ENCODE data around the gene TTLL8. TPM values are rescaled to one million over a fixed set of nuclear protein-coding genes. Genes with fewer than 3 reads are reported as not detected.

TTLL8 gene
- total and polyA plus RNA-seq, 4 donors: not detected

GRCh38 chr22:50080077-50080465 is 22.0 kb upstream of the TTLL8 start:
- Histone ChIP-seq H3K9me3 (ENCODE audit: control insufficient read depth in 4 of 4, low read length in 3 of 4) (no peaks in the 10 kb centered on the region), H3K4me1 (ENCODE audit: control insufficient read depth in 4 of 4, insufficient read depth in 4 of 4, low read length in 3 of 4) (no peaks in the 10 kb centered on the region), H3K9ac (ENCODE audit: low read depth in 1 of 2, low read length in 2 of 2) (no peak overlapping the region), H3K4me3 (ENCODE audit: low read depth in 1 of 3, low read length in 3 of 3) (no peak overlapping the region), H3K27ac (ENCODE audit: low read depth in 1 of 2, low read length in 2 of 2) (no peak overlapping the region), H3K27me3 (ENCODE audit: control insufficient read depth in 4 of 4, insufficient read depth in 4 of 4, low read length in 3 of 4) (peaks cover 0 to 2% (median 0%) of the 10 kb centered on the region in 4 donors), H3K36me3 (ENCODE audit: control insufficient read depth in 4 of 4, insufficient read depth in 3 of 4, low read depth in 1 of 4, low read length in 3 of 4) (no peaks in the 10 kb centered on the region)
- DNase-seq (ENCODE audit: low spot score): no peak
- 86% methylated on average over 13 of the region's 13 CpGs for WGBS
- TF ChIP-seq HNF4G (IDR thresholded peaks at IDR 0.05) (no peak), MAX (IDR thresholded peaks at IDR 0.05) (no peak)

- TF ChIP-seq NR2F2 (IDR thresholded peaks at IDR 0.05) (no peak), HNF4A (conservative IDR thresholded peaks at IDR 0.05) (no peak), RXRA (IDR thresholded peaks at IDR 0.05) (no peak), TAF1 (conservative IDR thresholded peaks at IDR 0.05) (no peak), ATF3 (IDR thresholded peaks at IDR 0.05) (no peak), EGR1 (IDR thresholded peaks at IDR 0.05; ENCODE audit: low read depth in 2 of 2) (no peak)
- Histone ChIP-seq H3K9ac (ENCODE audit: low read depth in 1 of 2, low read length in 2 of 2) (no peak overlapping the region), H3K9me3 (ENCODE audit: control insufficient read depth in 4 of 4, low read length in 3 of 4) (no peaks in the 10 kb centered on the region), H3K27ac (ENCODE audit: low read depth in 1 of 2, low read length in 2 of 2) (no peak overlapping the region), H3K36me3 (ENCODE audit: control insufficient read depth in 4 of 4, insufficient read depth in 3 of 4, low read depth in 1 of 4, low read length in 3 of 4) (no peaks in the 10 kb centered on the region), H3K27me3 (ENCODE audit: control insufficient read depth in 4 of 4, insufficient read depth in 4 of 4, low read length in 3 of 4) (peaks cover 0 to 2% (median 0%) of the 10 kb centered on the region in 4 donors), H3K4me3 (ENCODE audit: low read depth in 1 of 3, low read length in 3 of 3) (no peak overlapping the region), H3K4me1 (ENCODE audit: control insufficient read depth in 4 of 4, insufficient read depth in 4 of 4, low read length in 3 of 4) (no peaks in the 10 kb centered on the region)
- 81% methylated on average over 9 of the region's 9 CpGs for WGBS
- no peak for DNase-seq (ENCODE audit: low spot score)
Measured at GRCh38 chr22:50078761-50079160, 20.7 kb upstream of the TTLL8 start.

GRCh38 chr22:50078246-50078645 is 20.1 kb upstream of the TTLL8 start:
- Histone ChIP-seq H3K27me3 (ENCODE audit: control insufficient read depth in 4 of 4, insufficient read depth in 4 of 4, low read length in 3 of 4) (peaks cover 0 to 2% (median 0%) of the 10 kb centered on the region in 4 donors), H3K36me3 (ENCODE audit: control insufficient read depth in 4 of 4, insufficient read depth in 3 of 4, low read depth in 1 of 4, low read length in 3 of 4) (no peaks in the 10 kb centered on the region), H3K4me3 (ENCODE audit: low read depth in 1 of 3, low read length in 3 of 3) (no peak overlapping the region), H3K9ac (ENCODE audit: low read depth in 1 of 2, low read length in 2 of 2) (no peak overlapping the region), H3K27ac (ENCODE audit: low read depth in 1 of 2, low read length in 2 of 2) (no peak overlapping the region), H3K4me1 (ENCODE audit: control insufficient read depth in 4 of 4, insufficient read depth in 4 of 4, low read length in 3 of 4) (no peaks in the 10 kb centered on the region), H3K9me3 (ENCODE audit: control insufficient read depth in 4 of 4, low read length in 3 of 4) (no peaks in the 10 kb centered on the region)
- no peak for TF ChIP-seq HNF4A (conservative IDR thresholded peaks at IDR 0.05)
- no peak for TF ChIP-seq ZBTB33 (IDR thresholded peaks at IDR 0.05)
- no peak for TF ChIP-seq FOXA2 (IDR thresholded peaks at IDR 0.05)
- no peak for TF ChIP-seq TAF1 (conservative IDR thresholded peaks at IDR 0.05)
- no peak for TF ChIP-seq EGR1 (IDR thresholded peaks at IDR 0.05; ENCODE audit: low read depth in 2 of 2)
- no peak for TF ChIP-seq RAD21 (IDR thresholded peaks at IDR 0.05)
- no peak for TF ChIP-seq RXRA (IDR thresholded peaks at IDR 0.05)
- TF ChIP-seq GABPA (IDR thresholded peaks at IDR 0.05 in 1 of 2, conservative IDR thresholded peaks at IDR 0.05 in 1 of 2): no peak
- no peak for TF ChIP-seq REST (IDR thresholded peaks at IDR 0.05)
- TF ChIP-seq NR2F2 (IDR thresholded peaks at IDR 0.05): no peak
- TF ChIP-seq SP1 (IDR thresholded peaks at IDR 0.05): no peak
- TF ChIP-seq YY1 (IDR thresholded peaks at IDR 0.05): no peak
- no peak for TF ChIP-seq JUND (IDR thresholded peaks at IDR 0.05)
- TF ChIP-seq ATF3 (IDR thresholded peaks at IDR 0.05): no peak
- TF ChIP-seq FOXA1 (IDR thresholded peaks at IDR 0.05): no peak
- no peak for TF ChIP-seq CTCF (IDR thresholded peaks at IDR 0.05; ENCODE audit: low read depth, low read length, missing input control)
- TF ChIP-seq MAX (IDR thresholded peaks at IDR 0.05): no peak
- DNase-seq (ENCODE audit: low spot score): no peak
- WGBS: 96% methylated on average over 13 of the region's 13 CpGs
